Activated naive CD4-positive, alpha-beta T cell treated with anti-CD3 and anti-CD28 coated beads for 36 hours (primary cell): Measurements from ENCODE around the gene XRCC2. TPM values are rescaled to one million over a fixed set of nuclear protein-coding genes. Genes with fewer than 3 reads are reported as not detected.

Source experiments
- CTCF ChIA-PET: fragments of 350-600 bp; sonication (Branson Sonifier 250); formaldehyde crosslinking; loops from one replicate; lab custom pipeline; 2021; ENCODE audit warnings: antibody characterized with exemption; lab: Charles Lee
- DNase-seq: peaks from one replicate; pipeline ENCODE4 v3.0.0-alpha.2; 2020
- H3K27ac Mint-ChIP-seq: one replicate; pipeline ENCODE4 v1.8.0; 2021; ENCODE audit warnings: mild to moderate bottlenecking, mixed read lengths
- H3K27me3 Mint-ChIP-seq: one replicate; pipeline ENCODE4 v1.8.0; 2021; ENCODE audit warnings: low read depth, mixed read lengths
- H3K36me3 Mint-ChIP-seq: one replicate; pipeline ENCODE4 v1.8.0; 2021; ENCODE audit warnings: low read depth, mixed read lengths
- H3K4me1 Mint-ChIP-seq: one replicate; pipeline ENCODE4 v1.8.0; 2021; ENCODE audit warnings: low read depth, mixed read lengths
- H3K4me3 Mint-ChIP-seq: one replicate; pipeline ENCODE4 v1.8.0; 2021; ENCODE audit warnings: mild to moderate bottlenecking, moderate library complexity, mixed read lengths
- H3K9me3 Mint-ChIP-seq: one replicate; pipeline ENCODE4 v1.8.0; 2021; ENCODE audit warnings: mixed read lengths
- intact Hi-C: fragments of 100-400 bp; cut with micrococcal nuclease; formaldehyde crosslinking; loops from one replicate; pipeline ENCODE4 v1.15.1; 2023
- total RNA-seq, 2 experiments: library from RNA; stranded (reverse); gene quantifications; one replicate each; pipeline ENCODE4 v1.2.3, GENCODE V29; 2021

Gene XRCC2
- total RNA-seq, 2 experiments from 2014 or later: 10.3 to 10.8 TPM

DNA sequence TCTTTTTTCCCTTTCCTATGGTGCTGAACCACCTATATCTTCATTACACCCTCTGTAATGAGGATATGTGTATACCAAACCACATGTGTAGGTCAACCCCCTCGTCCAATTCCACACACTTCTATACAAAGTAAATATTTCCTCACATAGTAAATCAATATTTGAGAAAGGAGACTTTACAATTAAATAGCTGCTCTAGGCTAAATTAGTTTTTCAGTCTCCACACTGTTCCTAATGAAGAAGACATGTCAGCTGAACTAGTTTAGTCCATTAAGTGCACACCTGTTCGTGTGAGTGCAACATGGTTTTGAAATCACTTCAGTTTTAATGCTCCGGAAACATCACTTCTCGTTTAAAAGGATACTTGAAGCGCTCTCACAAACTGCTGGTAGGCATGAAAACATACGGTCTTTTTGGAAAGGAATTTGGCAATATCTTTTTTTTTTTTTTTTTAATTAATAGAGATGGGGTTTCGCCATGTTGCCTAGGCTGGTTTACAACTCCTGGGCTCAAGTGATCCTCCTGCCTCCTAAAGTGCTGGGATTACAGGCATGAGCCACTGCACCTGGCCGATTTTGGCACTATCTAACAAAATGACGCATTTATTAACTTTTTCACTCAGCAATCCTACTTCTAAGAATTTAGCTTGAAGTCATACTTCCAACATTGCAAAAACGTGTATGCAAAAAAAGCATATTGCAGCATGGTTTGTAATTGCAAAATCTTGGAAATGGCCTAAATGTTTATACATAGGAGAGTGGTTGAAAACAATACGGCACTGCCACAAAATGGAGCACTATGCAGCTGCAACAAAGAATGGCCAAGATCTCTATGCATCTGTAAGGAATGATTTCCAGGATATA lies 2.1 kb upstream of the XRCC2 start:
- DNase-seq: no peak
- CTCF ChIA-PET: no interaction called here
- no peaks in the 10 kb centered on the region for H3K27me3 Mint-ChIP-seq
- no peak overlapping the region for H3K27ac Mint-ChIP-seq
- intact Hi-C loops: loop anchor here (2.0 to 10.0 kb wide), 5 partner anchors 165 to 803 kb away; partner anchors contain the start of genes GALNT11 and PRKAG2
- no peaks in the 10 kb centered on the region for H3K9me3 Mint-ChIP-seq
- H3K36me3 Mint-ChIP-seq: peaks cover 10% of the 10 kb centered on the region
- H3K4me3 Mint-ChIP-seq: peak overlapping the region; percentile 32
- peaks cover 11% of the 10 kb centered on the region for H3K4me1 Mint-ChIP-seq

DNA sequence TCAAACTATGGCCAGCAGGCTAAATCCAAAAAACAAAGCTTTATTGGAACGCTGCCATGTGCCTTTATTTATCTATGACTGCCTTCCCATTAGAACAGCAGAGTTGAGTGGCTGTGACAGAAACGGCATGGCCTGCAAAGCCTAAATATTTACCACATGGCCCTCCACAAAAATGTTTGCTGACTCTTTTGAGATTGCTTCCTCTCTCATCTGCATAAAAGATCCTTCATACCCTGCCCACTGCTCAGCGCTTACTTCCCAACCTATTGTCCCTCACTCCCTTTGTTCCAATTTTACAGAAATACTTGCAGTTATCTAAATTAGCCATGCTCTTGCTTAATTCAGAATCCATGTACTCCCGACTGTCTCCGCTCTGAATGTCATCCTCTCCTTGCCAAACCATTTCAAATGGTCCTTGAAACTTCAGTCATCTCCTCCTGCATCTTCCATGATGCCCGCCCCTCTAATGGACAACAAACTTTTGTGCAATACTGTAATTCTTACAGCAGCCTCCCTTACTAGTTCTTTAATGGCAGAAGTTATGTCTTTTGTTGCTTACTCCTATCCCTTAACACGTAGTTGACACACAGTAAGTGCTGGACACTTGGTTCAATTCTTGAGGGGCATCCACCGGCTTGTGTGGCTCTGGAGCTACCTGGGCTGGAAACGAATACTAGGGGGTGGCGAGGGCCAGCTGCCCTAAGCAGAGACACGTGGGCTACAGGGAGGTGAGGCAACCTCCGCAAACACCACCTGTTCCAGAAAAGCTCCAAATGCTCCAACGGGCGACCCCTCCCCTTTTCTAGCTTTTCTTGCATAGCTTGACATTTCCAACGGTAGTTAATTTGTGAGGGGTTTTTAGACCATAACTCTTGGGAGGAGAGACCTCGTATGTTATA lies 832 bp downstream of the XRCC2 start:
- intact Hi-C loops: loop anchor here (10.0 kb wide), 3 partner anchors 340 to 800 kb away; partner anchors contain the start of genes GALNT11 and PRKAG2
- Mint-ChIP-seq H3K4me3 (peak overlapping the region; percentile 96), H3K9me3 (no peaks in the 10 kb centered on the region), H3K27me3 (no peaks in the 10 kb centered on the region), H3K36me3 (peaks cover 19% of the 10 kb centered on the region), H3K4me1 (peaks cover 11% of the 10 kb centered on the region), H3K27ac (peak overlapping the region; percentile 93)
- CTCF ChIA-PET: no interaction called here
- DNase-seq: peak; percentile 31

DNA sequence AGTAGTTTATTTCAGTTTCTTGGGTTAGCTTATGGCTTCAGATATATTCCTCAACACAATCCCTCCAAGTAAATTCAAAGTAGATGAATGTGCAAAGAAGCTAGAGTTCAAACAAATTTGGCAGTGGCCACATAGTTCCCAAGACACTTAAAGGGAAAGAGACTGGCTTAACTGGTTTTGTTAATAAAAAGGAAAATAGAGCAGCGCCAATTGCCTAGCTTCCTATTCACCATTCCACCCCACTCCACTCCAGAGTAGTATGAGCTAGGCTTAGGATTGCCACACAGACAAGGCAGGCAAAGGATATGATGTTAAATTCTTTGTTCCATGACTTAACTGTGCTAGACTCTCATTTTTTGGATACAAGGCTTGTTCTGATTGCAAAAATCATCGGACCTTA lies 2.0 kb downstream of the XRCC2 start:
- Mint-ChIP-seq H3K27ac (no peak overlapping the region), H3K27me3 (no peaks in the 10 kb centered on the region), H3K4me3 (no peak overlapping the region), H3K9me3 (no peaks in the 10 kb centered on the region), H3K36me3 (peaks cover 27% of the 10 kb centered on the region), H3K4me1 (peaks cover 11% of the 10 kb centered on the region)
- intact Hi-C loops: loop anchor here (10.0 kb wide), 3 partner anchors 339 to 799 kb away; partner anchors contain the start of genes GALNT11 and PRKAG2
- no peak for DNase-seq
- CTCF ChIA-PET: no interaction called here

DNA sequence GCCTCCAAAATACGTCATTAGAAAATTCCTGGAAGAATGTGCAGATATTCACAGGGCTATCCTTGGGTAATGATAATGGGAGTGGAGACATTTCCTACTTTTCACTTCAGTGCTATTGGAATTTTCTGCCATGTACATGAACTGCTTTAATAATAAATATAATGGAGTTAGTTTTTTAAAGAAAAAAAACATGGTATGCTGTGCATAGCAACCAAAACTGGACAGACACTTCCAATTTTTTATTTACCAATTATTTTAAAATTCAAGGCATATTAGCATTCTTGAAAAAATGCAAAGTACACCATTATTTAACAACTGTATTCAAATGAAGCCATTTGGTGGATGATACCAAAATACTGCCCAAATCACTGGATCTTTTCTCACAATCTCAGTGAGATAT lies 3.3 kb downstream of the XRCC2 start:
- intact Hi-C loops: loop anchor here (10.0 kb wide), 3 partner anchors 338 to 798 kb away; partner anchors contain the start of genes GALNT11 and PRKAG2
- Mint-ChIP-seq H3K36me3 (peaks cover 34% of the 10 kb centered on the region), H3K4me1 (peaks cover 11% of the 10 kb centered on the region), H3K27ac (no peak overlapping the region), H3K27me3 (no peaks in the 10 kb centered on the region), H3K4me3 (no peak overlapping the region), H3K9me3 (no peaks in the 10 kb centered on the region)
- no peak for DNase-seq
- CTCF ChIA-PET: no interaction called here

DNA sequence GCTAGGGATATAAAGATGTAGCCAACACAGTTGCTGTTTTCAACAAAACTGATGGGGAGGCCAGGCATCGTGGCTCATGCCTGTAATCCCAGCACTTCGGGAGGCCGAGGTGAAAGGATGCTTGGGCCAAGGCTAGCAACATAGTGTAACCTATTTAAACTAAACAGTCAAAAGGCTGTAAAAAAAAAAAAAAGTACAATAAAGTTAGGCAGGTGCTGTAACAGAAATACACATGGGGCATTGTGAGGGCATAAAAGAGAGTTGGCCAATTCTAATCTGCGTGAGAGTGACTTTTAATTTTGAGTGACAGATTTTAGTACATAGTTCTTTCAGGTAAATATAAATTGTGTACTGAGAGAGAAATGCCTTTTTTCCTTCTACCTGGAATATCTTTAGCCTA lies 6.2 kb downstream of the XRCC2 start:
- no peak for DNase-seq
- no peaks in the 10 kb centered on the region for H3K27me3 Mint-ChIP-seq
- no peaks in the 10 kb centered on the region for H3K9me3 Mint-ChIP-seq
- no peak overlapping the region for H3K4me3 Mint-ChIP-seq
- intact Hi-C loops: loop anchor here (10.0 kb wide), 3 partner anchors 335 to 795 kb away; partner anchors contain the start of genes GALNT11 and PRKAG2
- H3K36me3 Mint-ChIP-seq: peaks cover 32% of the 10 kb centered on the region
- H3K4me1 Mint-ChIP-seq: peaks cover 6% of the 10 kb centered on the region
- CTCF ChIA-PET: no interaction called here
- H3K27ac Mint-ChIP-seq: no peak overlapping the region

GRCh38 chr7:152668975-152669374 lies 7.0 kb downstream of the XRCC2 start:
- no peak overlapping the region for H3K27ac Mint-ChIP-seq
- no peak overlapping the region for H3K4me3 Mint-ChIP-seq
- H3K27me3 Mint-ChIP-seq: no peaks in the 10 kb centered on the region
- no peaks in the 10 kb centered on the region for H3K9me3 Mint-ChIP-seq
- H3K4me1 Mint-ChIP-seq: peaks cover 2% of the 10 kb centered on the region
- no peak for DNase-seq
- CTCF ChIA-PET: no interaction called here
- intact Hi-C loops: no loop called here
- H3K36me3 Mint-ChIP-seq: peaks cover 33% of the 10 kb centered on the region

DNA sequence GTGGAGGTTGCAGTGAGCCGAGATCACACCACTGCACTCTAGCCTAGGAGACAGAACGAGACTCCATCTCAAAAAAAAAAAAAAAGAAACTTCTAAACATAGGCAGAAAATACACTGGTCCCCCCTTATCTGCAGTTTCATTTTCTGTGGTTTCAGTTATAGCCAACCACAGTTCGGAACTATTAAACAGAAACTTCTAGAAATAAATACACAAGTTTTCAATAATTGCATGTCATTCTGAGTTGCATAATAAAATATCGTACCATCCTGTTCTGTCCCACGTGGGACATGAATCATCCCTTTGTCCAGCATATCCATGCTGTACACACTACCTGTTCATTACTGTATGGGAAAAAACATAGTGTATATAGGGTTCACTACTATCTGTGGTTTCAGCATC lies 8.0 kb downstream of the XRCC2 start:
- no peak overlapping the region for H3K27ac Mint-ChIP-seq
- no peak for DNase-seq
- CTCF ChIA-PET: interaction anchor here (0.6 kb wide), 1 partner anchor 16 kb away, joined by 4 read pairs; no protein-coding TSS in a partner anchor
- H3K9me3 Mint-ChIP-seq: no peaks in the 10 kb centered on the region
- H3K27me3 Mint-ChIP-seq: no peaks in the 10 kb centered on the region
- H3K4me1 Mint-ChIP-seq: no peaks in the 10 kb centered on the region
- no peak overlapping the region for H3K4me3 Mint-ChIP-seq
- intact Hi-C loops: no loop called here
- peaks cover 34% of the 10 kb centered on the region for H3K36me3 Mint-ChIP-seq

GRCh38 chr7:152666078-152666477 lies 9.9 kb downstream of the XRCC2 start:
- CTCF ChIA-PET: no interaction called here
- H3K27me3 Mint-ChIP-seq: no peaks in the 10 kb centered on the region
- DNase-seq: no peak
- no peak overlapping the region for H3K27ac Mint-ChIP-seq
- peaks cover 32% of the 10 kb centered on the region for H3K36me3 Mint-ChIP-seq
- no peak overlapping the region for H3K4me3 Mint-ChIP-seq
- intact Hi-C loops: no loop called here
- no peaks in the 10 kb centered on the region for H3K9me3 Mint-ChIP-seq
- H3K4me1 Mint-ChIP-seq: no peaks in the 10 kb centered on the region

DNA sequence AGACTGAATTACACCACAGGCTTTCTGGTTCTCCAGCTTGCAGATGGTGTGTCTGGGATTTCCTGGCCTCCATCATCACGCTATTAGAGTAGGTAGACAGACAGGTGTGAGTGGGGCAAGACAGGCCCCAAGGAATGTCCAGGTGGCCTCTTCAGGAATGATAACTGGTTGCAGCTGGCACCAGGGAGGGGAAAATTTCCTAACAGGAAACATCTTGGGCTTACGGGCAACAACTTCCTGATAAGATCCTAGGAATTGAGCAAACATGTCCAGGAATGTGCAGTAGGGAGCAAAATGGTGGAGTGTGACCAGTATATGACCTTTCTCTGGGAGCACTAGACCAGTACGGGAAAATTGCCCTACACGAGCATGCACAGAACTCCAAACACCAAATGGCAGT lies 11.3 kb downstream of the XRCC2 start:
- H3K4me1 Mint-ChIP-seq: no peaks in the 10 kb centered on the region
- H3K36me3 Mint-ChIP-seq: peaks cover 35% of the 10 kb centered on the region
- H3K9me3 Mint-ChIP-seq: no peaks in the 10 kb centered on the region
- no peak overlapping the region for H3K27ac Mint-ChIP-seq
- no peak overlapping the region for H3K4me3 Mint-ChIP-seq
- intact Hi-C loops: no loop called here
- CTCF ChIA-PET: no interaction called here
- DNase-seq: no peak
- H3K27me3 Mint-ChIP-seq: no peaks in the 10 kb centered on the region

DNA sequence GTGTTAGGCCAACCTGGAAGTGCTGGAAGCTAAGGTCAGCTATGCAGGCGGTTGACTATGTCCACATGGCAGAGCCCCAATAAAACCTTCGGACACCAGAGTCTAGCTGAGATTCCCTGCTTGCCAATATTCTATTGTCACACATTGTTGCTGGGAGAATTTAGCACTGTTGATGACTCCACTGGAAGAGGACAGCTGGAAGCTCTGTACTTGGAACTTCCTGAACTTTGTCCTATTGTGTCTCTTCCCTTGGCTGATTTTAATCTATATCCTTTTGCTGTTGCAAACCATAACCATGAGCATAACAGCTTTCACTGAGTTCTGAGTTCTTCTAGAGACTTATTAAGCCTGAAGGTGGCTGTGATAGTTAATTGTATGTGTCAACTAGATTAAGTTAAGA lies 12.0 kb downstream of the XRCC2 start:
- Mint-ChIP-seq H3K9me3 (no peaks in the 10 kb centered on the region), H3K4me3 (no peak overlapping the region), H3K4me1 (no peaks in the 10 kb centered on the region), H3K36me3 (peaks cover 37% of the 10 kb centered on the region), H3K27ac (no peak overlapping the region), H3K27me3 (no peaks in the 10 kb centered on the region)
- DNase-seq: no peak
- CTCF ChIA-PET: no interaction called here
- intact Hi-C loops: no loop called here

- intact Hi-C loops: no loop called here
- no peak overlapping the region for H3K4me3 Mint-ChIP-seq
- CTCF ChIA-PET: interaction anchor here (0.6 kb wide), 1 partner anchor 99 kb away, joined by 3 read pairs; no protein-coding TSS in a partner anchor
- no peaks in the 10 kb centered on the region for H3K27me3 Mint-ChIP-seq
- peaks cover 39% of the 10 kb centered on the region for H3K36me3 Mint-ChIP-seq
- H3K4me1 Mint-ChIP-seq: no peaks in the 10 kb centered on the region
- no peaks in the 10 kb centered on the region for H3K9me3 Mint-ChIP-seq
- H3K27ac Mint-ChIP-seq: no peak overlapping the region
- DNase-seq: no peak
These were observed 12.7 kb downstream of the XRCC2 start for GRCh38 chr7:152663148-152663740.

GRCh38 chr7:152661479-152661878 lies 14.5 kb downstream of the XRCC2 start:
- H3K36me3 Mint-ChIP-seq: peaks cover 39% of the 10 kb centered on the region
- no peaks in the 10 kb centered on the region for H3K27me3 Mint-ChIP-seq
- H3K4me3 Mint-ChIP-seq: no peak overlapping the region
- H3K27ac Mint-ChIP-seq: no peak overlapping the region
- no peak for DNase-seq
- H3K4me1 Mint-ChIP-seq: no peaks in the 10 kb centered on the region
- no peaks in the 10 kb centered on the region for H3K9me3 Mint-ChIP-seq
- CTCF ChIA-PET: no interaction called here
- intact Hi-C loops: no loop called here
